22Rv1 (cell line): ENCODE results near the gene UVRAG.

Experiments
- H3K27ac ChIP-seq: fragments of 450-650 bp; 2 replicates; pipeline ENCODE4 v1.5.1; 2017
- ZFX ChIP-seq: fragments of 450-650 bp; IDR thresholded peaks from 2 replicates; pipeline ENCODE4 v1.6.1; 2017; ENCODE audit warnings: antibody characterized with exemption, borderline replicate concordance
- TF ChIP-seq, protein P1 (sequence below): fragments of 450-650 bp; IDR thresholded peaks from 2 replicates; pipeline ENCODE4 v1.5.1; 2017; ENCODE audit warnings: mild to moderate bottlenecking

The UVRAG gene

DNA sequence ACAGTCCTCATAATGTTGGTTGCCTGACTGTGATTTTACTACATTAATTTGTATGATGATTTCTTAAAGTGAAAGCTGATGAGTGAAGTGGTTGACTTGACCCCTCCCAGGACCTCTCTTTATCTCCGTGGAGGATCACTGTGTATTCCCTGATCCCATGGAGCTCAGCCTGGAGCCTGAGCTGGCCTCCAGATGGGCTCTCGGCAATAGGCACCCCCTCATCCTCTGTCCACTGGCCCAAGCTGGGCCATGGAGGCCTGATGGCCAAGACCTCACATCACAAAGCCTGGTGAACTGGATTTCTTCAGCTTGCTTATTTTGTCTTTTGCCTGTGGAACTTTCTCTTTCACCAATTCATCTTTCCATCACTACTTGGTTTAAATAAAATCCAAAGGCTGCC, 316.1 kb downstream of the UVRAG start:
- TF ChIP-seq, protein P1, sequence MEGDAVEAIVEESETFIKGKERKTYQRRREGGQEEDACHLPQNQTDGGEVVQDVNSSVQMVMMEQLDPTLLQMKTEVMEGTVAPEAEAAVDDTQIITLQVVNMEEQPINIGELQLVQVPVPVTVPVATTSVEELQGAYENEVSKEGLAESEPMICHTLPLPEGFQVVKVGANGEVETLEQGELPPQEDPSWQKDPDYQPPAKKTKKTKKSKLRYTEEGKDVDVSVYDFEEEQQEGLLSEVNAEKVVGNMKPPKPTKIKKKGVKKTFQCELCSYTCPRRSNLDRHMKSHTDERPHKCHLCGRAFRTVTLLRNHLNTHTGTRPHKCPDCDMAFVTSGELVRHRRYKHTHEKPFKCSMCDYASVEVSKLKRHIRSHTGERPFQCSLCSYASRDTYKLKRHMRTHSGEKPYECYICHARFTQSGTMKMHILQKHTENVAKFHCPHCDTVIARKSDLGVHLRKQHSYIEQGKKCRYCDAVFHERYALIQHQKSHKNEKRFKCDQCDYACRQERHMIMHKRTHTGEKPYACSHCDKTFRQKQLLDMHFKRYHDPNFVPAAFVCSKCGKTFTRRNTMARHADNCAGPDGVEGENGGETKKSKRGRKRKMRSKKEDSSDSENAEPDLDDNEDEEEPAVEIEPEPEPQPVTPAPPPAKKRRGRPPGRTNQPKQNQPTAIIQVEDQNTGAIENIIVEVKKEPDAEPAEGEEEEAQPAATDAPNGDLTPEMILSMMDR: no peak
- no peak for TF ChIP-seq ZFX
- H3K27ac ChIP-seq: no peak overlapping the region

DNA sequence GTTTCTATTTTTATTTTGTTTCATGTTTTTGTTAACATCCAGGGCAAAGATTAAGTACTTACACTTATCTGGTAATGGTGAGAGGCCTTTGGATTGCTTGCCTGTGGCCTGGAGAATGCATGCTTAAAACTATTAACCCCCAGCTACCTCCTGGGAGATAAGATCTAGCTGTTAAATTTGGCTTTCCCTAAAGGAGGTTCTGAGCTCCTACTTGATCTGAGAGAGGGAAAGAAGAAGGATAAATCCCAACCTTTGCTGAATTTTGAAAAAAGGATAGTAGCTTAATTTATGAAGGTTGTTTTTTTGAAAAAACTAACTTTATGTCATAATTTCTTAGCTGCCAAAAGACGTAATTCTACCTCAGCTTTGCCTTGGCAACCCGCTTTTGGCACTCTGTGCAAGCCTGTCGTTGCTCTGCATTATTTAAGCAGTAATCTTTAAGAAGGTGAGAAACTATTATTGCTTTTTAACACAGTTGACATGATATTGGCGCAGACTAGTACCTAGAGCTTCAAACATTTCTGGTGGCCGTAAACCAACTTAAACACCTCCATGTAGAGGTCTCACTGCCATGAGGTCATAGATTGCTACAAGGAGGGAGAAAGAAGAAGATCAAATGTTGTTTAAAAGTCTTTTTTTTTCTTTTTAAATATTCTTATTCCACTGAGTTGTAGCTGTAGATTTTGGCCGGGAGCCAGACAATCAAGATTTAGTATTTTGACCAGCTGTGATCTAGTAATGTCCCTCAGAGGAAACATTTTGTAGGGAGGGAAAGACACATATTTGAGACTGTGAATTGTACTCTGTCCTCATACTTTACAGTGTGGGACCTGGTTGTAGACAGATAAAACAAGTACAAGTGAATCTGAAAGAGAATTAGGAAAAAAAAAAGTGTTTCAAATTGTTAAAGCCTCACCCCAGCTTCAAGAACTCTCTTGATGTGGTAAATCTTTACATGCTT, 316.9 kb downstream of the UVRAG start:
- no peak overlapping the region for H3K27ac ChIP-seq
- TF ChIP-seq, protein P1: no peak
- TF ChIP-seq ZFX: no peak

DNA sequence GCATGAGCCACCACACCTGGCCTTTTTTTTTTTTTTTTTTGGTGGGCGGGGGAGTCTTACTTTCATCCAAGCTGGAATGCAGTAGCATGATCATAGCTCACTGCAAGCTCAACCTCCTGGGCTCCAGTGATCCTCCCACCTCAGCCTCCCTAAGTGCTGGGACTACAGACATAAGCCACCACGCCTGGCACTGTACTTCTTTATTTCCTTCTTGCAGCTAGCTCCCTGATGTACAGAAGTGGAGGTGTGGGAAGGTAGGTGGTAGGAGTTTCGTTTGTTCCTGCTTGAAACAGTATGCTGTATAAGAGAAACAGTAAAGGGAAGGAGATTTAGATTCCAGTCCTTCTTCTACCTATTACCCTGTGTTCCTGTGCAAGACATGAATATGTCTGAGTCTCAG, 319.2 kb downstream of the UVRAG start:
- H3K27ac ChIP-seq: no peak overlapping the region
- no peak for TF ChIP-seq ZFX
- TF ChIP-seq, protein P1: no peak

DNA sequence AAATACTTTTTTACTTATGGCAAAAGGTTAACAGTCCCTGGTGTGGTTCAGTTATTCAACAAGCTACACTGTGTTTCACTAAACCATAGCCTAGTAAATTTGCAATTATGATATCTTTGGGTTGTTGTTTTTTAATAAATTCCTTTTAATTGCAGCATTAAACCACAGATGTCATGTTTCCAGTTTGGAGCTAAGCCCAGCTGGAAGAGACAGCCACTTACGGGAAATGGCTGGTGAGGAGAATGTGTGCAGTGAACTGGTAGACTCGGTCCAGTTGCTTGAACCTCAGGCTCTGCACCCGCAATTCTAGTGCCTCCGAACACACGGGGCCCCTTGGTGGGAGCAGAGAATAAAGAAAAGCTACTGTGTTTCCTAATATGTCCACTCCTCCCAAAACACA, 320.5 kb downstream of the UVRAG start:
- TF ChIP-seq ZFX: no peak
- TF ChIP-seq, protein P1: no peak
- H3K27ac ChIP-seq: no peak overlapping the region

DNA sequence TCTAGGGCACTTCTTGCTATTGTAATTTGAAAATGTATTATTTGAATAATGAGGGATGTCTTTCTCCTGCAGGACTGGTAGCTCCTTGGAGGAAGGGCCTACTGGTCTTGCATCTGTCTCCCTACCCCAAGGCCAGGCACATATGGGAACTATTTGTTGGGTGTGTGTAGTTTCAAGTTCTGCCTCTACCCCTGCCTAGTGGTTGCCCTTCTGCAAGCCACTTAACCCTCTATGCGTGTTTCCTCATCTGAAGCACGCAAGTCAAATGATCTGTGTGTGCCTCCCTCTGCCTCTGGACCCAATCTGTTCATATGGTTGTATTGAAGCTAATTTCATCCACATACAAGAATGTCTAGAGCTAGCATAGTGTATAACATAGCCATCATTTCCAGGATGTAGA, 324.3 kb downstream of the UVRAG start:
- H3K27ac ChIP-seq: no peak overlapping the region
- TF ChIP-seq, protein P1: no peak
- TF ChIP-seq ZFX: no peak

DNA sequence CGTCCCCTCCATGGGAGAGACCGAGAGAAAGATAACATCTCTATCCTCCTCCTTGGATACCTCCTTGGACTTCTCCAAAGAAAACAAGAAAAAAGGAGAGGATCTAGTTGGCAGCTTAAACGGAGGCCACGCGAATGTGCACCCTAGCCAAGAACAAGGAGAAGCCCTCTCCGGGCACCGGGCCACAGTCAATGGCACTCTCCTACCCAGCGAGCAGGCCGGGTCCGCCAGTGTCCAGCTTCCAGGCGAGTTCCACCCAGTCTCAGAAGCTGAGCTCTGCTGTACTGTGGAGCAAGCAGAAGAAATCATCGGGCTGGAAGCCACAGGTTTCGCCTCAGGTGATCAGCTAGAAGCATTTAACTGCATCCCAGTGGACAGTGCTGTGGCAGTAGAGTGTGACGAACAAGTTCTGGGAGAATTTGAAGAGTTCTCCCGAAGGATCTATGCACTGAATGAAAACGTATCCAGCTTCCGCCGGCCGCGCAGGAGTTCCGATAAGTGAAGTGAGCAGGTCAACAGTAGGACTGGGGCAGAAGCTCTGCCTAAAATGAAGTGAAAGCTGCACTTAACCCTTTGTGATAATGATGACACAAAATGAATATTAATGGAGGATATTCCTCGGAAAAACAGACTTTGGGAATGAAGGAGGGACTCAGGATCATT, 326.0 kb downstream of the UVRAG start:
- TF ChIP-seq, protein P1: no peak
- no peak for TF ChIP-seq ZFX
- no peak overlapping the region for H3K27ac ChIP-seq
